GM21723 (cell line): Measurements from ENCODE around the gene PRKCA.

Source experiments
- ATAC-seq: cut with Tn5 transposase; IDR thresholded peaks from one replicate; pipeline ENCODE4 v1.9.1; 2021; ENCODE audit warnings: mild to moderate bottlenecking, moderate library complexity; ENCODE audit not compliant: unreplicated experiment

PRKCA gene

GRCh38 chr17:66837885-66838665, 535.7 kb downstream of the PRKCA start:
- ATAC-seq, result no peak

- ATAC-seq, result no peak
Measured at GRCh38 chr17:66839616-66840015, 537.2 kb downstream of the PRKCA start.

DNA sequence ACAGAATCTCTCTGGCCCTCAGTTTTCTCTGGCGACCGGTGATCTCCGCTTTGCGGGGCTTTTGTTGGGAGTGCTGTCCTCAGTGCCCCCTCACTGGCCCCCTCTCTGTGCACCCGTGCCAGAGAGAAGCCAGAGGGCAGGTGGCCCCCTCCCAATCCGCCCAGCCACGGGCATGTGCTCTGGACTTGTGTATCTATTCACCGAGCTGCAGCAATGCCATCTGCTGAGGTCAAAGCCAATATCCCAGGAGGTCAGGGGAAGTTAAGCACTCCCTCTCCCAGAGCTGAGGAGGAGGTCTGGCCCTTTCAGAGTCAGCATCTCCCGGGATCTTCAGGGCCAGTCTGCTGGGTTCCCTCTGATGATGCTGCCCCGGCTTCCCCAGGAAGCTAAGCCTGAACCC, 537.6 kb downstream of the PRKCA start:
- ATAC-seq, result no peak

DNA sequence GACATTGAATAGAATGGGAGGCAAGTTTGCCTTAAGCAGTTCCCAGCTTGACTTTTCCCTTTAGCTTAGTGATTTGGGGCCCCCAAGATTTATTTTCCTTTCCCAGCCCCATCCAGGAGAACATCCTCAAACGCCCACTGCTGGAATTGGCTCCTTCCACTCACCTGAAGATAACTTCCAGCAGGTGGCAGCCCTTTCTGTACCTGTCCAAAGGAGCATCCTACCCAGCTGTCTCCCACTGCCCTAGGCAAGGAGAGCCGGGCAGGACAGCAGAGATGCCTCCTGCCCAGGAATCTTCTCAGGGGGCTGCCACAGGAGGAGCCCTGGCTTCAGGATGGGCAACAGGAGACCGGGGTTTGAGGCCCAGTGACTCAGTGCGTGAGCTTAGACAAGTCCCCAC, 538.9 kb downstream of the PRKCA start:
- ATAC-seq, result no peak

GRCh38 chr17:66841744-66842143, 539.3 kb downstream of the PRKCA start:
- ATAC-seq, result no peak

DNA sequence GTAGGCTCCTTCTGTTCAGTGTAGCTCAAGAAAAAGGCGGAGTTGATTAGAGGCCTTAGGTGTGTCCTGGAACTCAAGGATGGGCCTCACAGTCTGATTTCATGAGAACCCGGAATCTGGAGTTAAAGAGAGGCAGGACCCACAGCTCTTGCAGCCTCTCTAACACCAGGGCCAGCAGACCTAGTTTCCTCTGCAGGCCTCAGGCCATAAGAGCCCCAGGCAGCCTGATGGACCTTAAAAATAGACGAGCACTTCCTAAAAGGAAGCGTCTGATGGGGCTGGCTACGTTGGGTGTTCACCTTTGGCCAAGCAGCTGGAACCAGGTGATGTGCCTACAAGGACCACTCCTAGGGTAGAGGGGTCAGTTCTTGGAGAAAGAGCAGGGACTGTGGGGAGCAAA, 540.1 kb downstream of the PRKCA start:
- no peak for ATAC-seq

DNA sequence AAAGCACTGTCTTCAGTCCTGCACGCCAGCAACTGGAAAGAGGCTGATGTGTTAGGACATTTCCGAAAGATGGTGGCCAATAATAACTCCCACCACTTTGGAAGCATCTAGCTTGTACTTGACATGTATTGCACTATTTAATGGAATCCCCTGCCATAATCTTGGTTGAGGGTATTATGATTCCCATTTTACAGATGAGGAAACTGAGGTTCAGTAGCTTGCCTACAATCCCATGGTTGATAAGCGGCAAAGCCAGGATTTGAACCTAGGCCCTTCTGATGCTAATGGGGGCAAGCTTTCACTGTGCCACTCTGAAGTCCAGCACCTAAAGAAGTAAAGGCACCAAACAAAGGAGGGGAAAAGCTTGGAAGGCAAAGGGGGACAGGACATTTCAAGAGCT, 540.5 kb downstream of the PRKCA start:
- ATAC-seq, result no peak

GRCh38 chr17:66843627-66844026, 541.2 kb downstream of the PRKCA start:
- ATAC-seq, result no peak

GRCh38 chr17:66847704-66848103, 545.3 kb downstream of the PRKCA start:
- no peak for ATAC-seq

GRCh38 chr17:66848496-66848895, 546.1 kb downstream of the PRKCA start:
- ATAC-seq, result no peak

- no peak for ATAC-seq
Measured at GRCh38 chr17:66849032-66849655, 546.7 kb downstream of the PRKCA start.

DNA sequence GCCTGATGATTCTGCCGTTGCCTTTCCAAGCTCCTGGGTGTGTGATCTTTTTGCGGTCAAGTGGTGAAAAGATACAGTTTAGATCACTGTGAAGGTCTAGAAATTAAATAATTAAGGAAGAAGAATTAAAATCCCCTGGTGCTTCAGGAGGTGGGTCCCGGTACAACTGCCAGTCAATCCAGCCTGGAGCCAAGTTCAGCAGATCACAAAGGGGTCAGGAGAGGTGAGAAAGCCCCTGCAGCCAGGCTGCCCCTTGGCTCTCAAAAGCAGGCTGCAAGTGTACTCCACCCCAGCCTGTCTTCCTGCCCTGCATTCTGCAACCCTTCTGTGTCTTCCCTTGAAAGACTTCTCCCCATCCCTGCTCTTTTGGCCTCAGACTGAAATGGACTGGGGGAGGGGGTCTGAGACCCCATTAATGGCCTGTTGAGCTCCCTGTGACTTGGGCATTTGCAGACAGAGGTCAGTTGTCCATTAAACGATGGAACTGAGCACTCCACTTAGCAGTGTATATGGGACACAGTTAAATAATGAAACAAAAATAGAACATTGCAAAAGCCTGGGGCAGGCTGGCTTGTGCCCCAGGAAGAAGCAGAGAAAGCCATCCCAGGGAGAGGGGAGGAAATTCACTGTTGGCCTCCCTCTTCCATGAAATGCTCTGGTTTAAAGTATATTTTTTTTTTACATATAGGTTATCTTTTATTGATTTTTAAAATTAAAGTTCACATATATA, 547.6 kb downstream of the PRKCA start:
- no peak for ATAC-seq

- no peak for ATAC-seq
Measured at GRCh38 chr17:66850692-66851091, 548.3 kb downstream of the PRKCA start.

GRCh38 chr17:66855204-66855603, 552.8 kb downstream of the PRKCA start:
- no peak for ATAC-seq

DNA sequence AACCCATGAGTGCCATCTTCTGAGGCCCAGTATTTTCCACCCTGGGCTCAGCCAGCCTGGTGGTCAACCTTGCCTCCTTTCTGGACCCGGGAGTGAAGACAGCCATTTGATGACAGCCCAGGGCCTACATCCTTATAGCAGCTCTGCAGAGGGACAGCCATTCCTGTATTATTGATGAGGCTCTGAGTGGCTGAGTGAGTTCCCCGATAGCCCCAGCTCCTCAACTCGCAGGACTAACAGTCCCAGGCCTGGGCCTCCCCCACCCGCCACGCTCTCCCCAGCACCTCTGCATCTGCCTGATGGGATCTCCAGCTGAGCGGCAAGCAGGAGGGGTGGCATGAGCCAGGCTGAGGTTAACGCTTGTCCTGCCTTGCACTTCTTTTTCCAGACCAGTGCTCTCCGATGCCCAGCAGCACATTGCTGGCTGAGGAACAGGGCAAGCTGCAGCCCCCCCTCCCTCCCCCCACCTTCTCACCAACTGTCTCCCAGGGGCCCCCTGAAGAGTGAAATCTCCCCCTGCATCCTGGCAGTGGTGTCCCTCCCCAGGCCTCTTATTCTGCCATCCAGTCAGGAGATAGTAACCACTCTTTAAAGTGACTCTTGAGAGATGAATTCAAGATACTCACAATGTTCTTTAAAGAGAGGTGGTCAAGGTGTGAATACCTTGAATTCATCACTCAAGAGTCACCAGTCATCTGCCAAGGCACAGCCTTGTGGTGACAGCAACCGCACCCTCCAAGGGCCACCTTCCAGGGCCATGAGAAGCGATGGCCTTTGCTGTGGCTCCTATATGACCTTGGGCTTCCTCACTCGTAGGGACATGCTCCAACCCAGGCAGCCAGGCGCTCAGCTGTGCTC, 556.0 kb downstream of the PRKCA start:
- ATAC-seq, result no peak

- ATAC-seq, result no peak
Measured at GRCh38 chr17:66859353-66859752, 556.9 kb downstream of the PRKCA start.

DNA sequence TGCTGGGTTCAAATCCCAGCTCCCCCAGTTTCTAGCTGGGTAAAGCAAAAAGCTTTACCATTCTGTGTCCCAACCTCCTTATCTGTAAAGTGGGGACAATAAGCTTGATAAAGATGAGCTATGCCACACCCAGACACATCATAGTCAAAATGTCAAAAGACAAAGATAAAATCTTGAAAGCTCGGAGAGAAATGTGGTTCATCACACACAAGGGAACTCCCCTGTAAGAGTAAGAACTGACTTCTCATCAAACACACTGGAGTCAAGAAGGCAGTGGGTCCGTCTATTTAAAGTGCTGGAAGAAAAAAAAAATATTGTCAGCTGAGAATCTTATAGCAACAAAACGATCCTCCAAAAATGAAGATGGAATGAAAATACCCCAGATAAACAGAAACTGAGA, 557.8 kb downstream of the PRKCA start:
- no peak for ATAC-seq
